Chondrocyte (in vitro differentiated cells): ENCODE results near the gene NOP9. TPM values are rescaled to one million over a fixed set of nuclear protein-coding genes. Genes with fewer than 3 reads are reported as not detected.
A peak's percentile ranks its signal among the peaks of the same experiment; 100 is the strongest.

Experiments
- DNase-seq: peaks from one replicate; pipeline ENCODE4 v3.0.0; 2021; ENCODE audit warnings: mixed read lengths, low spot score
- H3K27ac Mint-ChIP-seq: one replicate; pipeline ENCODE4 v1.8.0; 2021; ENCODE audit warnings: mild to moderate bottlenecking, moderate library complexity, mixed read lengths; ENCODE audit not compliant: unreplicated experiment
- H3K27me3 Mint-ChIP-seq: 2 replicates; pipeline ENCODE4 v1.8.0; 2021; ENCODE audit warnings: low read depth, mixed read lengths
- H3K36me3 Mint-ChIP-seq: 2 replicates; pipeline ENCODE4 v1.8.0; 2021; ENCODE audit warnings: low read depth, mixed read lengths
- H3K4me1 Mint-ChIP-seq: 2 replicates; pipeline ENCODE4 v1.8.0; 2021; ENCODE audit warnings: low read depth, mild to moderate bottlenecking, mixed read lengths
- H3K4me3 Mint-ChIP-seq: one replicate; pipeline ENCODE4 v1.8.0; 2021; ENCODE audit warnings: mild to moderate bottlenecking, moderate library complexity, mixed read lengths; ENCODE audit not compliant: unreplicated experiment
- H3K9me3 Mint-ChIP-seq: 2 replicates; pipeline ENCODE4 v1.8.0; 2021; ENCODE audit warnings: low read depth, mixed read lengths
- CTCF ChIP-seq: fragments of 200-600 bp; sonication (generic); IDR thresholded peaks from 2 replicates; pipeline ENCODE4 v1.5.0; 2021; ENCODE audit warnings: antibody characterized with exemption, mild to moderate bottlenecking, moderate library complexity
- total RNA-seq: library from RNA; stranded (reverse); gene quantifications from 3 replicates; pipeline ENCODE4 v1.2.1, GENCODE V29; 2021

The NOP9 gene
- total RNA-seq, 1 donor from 2014 or later = 19.4 TPM

DNA sequence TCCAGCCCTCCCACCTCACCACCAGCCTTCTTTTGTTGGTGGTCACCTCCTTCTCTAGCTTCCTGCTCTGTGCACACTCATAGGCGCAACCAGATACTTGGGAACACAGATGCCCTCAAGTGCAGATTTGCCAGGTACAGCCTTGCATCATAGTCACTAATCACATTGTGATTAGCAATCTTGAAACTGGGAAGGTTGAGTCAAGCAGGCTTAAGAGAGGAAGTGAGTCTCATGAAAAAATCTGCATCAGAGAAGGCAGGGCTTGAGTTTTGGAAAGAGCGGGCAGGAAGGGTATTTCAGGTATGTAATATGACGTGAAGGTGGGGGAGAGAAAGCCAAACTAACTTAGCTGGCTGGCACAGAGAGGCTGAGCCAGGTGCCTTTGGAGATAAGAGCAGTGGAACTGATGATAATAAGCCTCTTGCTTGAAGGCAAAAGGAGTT lies 25.5 kb upstream of the NOP9 start:
- peaks cover 16% of the 10 kb centered on the region for H3K4me1 Mint-ChIP-seq

GRCh38 chr14:24277071-24277470 lies 22.6 kb upstream of the NOP9 start:
- Mint-ChIP-seq H3K4me3 (no peak overlapping the region), H3K27ac (no peak overlapping the region), H3K9me3 (no peaks in the 10 kb centered on the region), H3K36me3 (no peaks in the 10 kb centered on the region), H3K27me3 (no peaks in the 10 kb centered on the region), H3K4me1 (peaks cover 6% of the 10 kb centered on the region)
- no peak for TF ChIP-seq CTCF
- peak; percentile 35 for DNase-seq

More for the DNA sequence above, 25.5 kb upstream of the NOP9 start:
- no peak overlapping the region for H3K27ac Mint-ChIP-seq
- no peak overlapping the region for H3K4me3 Mint-ChIP-seq
- TF ChIP-seq CTCF = no peak
- no peaks in the 10 kb centered on the region for H3K9me3 Mint-ChIP-seq
- H3K27me3 Mint-ChIP-seq = no peaks in the 10 kb centered on the region
- no peaks in the 10 kb centered on the region for H3K36me3 Mint-ChIP-seq
- peak; percentile 11 for DNase-seq

GRCh38 chr14:24277606-24278321 lies 21.9 kb upstream of the NOP9 start:
- peak; percentile 20 for DNase-seq
- H3K4me1 Mint-ChIP-seq = no peaks in the 10 kb centered on the region
- H3K4me3 Mint-ChIP-seq = no peak overlapping the region
- no peaks in the 10 kb centered on the region for H3K27me3 Mint-ChIP-seq
- no peaks in the 10 kb centered on the region for H3K9me3 Mint-ChIP-seq
- no peak overlapping the region for H3K27ac Mint-ChIP-seq
- no peaks in the 10 kb centered on the region for H3K36me3 Mint-ChIP-seq
- no peak for TF ChIP-seq CTCF

DNA sequence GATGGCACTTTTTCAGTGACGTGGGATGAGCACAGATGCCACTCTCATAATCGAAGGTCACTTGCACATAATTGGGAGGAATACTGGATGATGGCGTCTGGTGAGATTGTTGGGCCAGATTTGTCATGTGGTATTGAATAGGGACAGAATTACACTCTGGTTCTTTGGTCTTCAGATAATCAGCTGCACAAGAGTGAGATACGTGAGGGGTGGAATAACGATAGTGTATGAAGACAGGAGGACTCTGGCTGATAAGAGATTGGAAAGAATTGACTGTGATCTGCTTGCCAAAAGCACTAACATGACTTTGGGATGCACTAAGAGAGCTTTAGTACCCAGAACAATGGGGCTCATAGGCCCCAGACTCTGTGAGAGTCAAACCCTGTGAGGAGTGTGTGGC lies 21.2 kb upstream of the NOP9 start:
- Mint-ChIP-seq H3K9me3 (no peaks in the 10 kb centered on the region), H3K4me1 (peaks cover 2% of the 10 kb centered on the region), H3K36me3 (no peaks in the 10 kb centered on the region), H3K27ac (no peak overlapping the region), H3K27me3 (no peaks in the 10 kb centered on the region), H3K4me3 (no peak overlapping the region)
- no peak for TF ChIP-seq CTCF
- peak; percentile 1 for DNase-seq

DNA sequence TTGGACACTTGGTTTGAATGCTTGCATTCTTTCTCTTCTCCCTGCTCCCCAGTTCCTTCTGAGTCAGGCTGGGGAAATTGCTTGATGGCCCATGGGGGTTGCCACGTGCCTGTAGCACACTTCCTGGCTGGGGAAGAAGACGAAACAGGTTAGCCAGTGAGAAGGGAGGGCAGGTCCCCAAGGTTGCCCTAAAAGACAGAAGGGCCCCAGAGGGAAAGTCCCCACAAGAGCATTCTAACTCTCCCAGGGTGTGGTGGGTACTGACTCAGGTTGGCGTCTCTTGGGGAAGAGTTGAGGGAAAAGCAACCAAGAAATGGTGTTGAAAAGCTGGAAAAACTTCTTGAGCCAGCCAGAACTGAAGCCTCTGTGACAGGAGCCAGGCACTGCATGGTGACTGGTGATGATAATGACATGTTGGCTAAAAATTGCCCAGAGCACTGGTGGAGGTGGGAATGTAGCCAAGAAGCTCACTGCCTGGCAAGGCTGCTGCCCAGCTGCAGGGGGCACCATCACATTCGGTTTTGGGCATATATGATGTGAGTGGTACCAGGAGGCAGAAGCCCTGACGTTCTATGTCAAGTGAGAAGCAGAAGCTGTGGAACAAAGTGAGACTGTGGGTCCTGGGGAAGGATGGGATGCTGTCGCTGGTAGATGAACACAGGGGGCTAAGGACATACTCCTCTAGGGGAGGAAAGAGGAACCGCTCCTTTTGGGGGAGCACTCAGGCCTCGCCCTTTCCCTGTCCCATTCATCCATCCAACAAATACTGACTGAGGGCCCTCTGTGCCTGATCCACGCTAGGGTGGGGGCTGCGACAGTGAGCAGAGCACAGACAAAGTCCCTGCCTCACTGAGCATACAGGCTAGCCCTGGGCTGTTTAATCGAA lies 20.1 kb upstream of the NOP9 start:
- peak; percentile 45 for TF ChIP-seq CTCF
- H3K4me3 Mint-ChIP-seq = no peak overlapping the region
- no peaks in the 10 kb centered on the region for H3K36me3 Mint-ChIP-seq
- H3K4me1 Mint-ChIP-seq = peaks cover 5% of the 10 kb centered on the region
- no peaks in the 10 kb centered on the region for H3K27me3 Mint-ChIP-seq
- H3K9me3 Mint-ChIP-seq = no peaks in the 10 kb centered on the region
- DNase-seq = peak; percentile 57
- H3K27ac Mint-ChIP-seq = no peak overlapping the region
